C4-2B (cell line): ENCODE results near the gene ADAMTS7.

ENCODE experiments used
- H3K27ac ChIP-seq: fragments of 450-650 bp; 2 replicates; pipeline ENCODE4 v1.5.1; 2017
- ZFX ChIP-seq: fragments of 450-650 bp; IDR thresholded peaks from 2 replicates; pipeline ENCODE4 v1.6.1; 2017
- TF ChIP-seq, protein P1 (sequence below): fragments of 450-650 bp; conservative IDR thresholded peaks from 2 replicates; pipeline ENCODE4 v1.5.1; 2017; ENCODE audit warnings: mild to moderate bottlenecking

The ADAMTS7 gene, protein sequence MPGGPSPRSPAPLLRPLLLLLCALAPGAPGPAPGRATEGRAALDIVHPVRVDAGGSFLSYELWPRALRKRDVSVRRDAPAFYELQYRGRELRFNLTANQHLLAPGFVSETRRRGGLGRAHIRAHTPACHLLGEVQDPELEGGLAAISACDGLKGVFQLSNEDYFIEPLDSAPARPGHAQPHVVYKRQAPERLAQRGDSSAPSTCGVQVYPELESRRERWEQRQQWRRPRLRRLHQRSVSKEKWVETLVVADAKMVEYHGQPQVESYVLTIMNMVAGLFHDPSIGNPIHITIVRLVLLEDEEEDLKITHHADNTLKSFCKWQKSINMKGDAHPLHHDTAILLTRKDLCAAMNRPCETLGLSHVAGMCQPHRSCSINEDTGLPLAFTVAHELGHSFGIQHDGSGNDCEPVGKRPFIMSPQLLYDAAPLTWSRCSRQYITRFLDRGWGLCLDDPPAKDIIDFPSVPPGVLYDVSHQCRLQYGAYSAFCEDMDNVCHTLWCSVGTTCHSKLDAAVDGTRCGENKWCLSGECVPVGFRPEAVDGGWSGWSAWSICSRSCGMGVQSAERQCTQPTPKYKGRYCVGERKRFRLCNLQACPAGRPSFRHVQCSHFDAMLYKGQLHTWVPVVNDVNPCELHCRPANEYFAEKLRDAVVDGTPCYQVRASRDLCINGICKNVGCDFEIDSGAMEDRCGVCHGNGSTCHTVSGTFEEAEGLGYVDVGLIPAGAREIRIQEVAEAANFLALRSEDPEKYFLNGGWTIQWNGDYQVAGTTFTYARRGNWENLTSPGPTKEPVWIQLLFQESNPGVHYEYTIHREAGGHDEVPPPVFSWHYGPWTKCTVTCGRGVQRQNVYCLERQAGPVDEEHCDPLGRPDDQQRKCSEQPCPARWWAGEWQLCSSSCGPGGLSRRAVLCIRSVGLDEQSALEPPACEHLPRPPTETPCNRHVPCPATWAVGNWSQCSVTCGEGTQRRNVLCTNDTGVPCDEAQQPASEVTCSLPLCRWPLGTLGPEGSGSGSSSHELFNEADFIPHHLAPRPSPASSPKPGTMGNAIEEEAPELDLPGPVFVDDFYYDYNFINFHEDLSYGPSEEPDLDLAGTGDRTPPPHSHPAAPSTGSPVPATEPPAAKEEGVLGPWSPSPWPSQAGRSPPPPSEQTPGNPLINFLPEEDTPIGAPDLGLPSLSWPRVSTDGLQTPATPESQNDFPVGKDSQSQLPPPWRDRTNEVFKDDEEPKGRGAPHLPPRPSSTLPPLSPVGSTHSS (N-terminal part only)

DNA sequence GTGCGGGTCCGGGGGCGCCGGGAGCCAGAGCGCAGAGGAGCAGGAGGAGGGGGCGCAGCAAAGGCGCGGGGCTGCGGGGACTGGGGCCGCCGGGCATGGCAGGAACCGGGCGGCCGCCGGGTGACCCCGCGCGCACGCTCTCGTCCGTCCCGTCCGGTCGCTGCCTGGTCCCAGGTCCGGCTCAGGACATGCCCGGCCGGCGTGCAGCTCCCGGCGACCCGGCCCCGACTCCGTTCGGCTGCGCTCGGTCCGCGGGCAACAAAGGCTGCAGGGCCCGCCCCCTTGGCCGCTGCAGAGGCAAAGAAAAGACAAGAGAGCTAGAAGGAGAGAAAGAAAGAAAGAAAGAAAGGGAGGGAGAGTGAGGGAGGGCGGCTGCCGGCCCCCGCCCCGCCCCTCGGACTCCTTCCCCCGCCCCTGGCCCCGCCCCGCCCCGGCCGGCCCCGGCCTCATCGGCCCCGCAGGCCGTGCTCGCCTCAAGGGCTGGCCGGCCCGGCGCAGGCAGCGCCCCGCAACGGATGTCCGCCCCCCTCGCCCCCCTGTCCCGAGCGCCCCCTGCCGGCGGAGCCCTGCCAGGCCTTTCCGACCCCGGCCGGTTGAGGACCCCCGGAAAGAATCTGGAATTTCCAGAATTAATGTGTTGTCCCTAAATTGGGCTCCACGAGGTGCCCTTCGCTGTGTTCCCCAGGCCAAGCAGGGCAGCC lies at the start of gene ADAMTS7:
ADAMTS7 (minus strand) TSS at position 341 of the 701 bp plus-strand sequence; CDS start at position 97, 244 bp downstream.
- peak within 1 kb of the TSS; percentile 44 for H3K27ac ChIP-seq
- TF ChIP-seq ZFX: 0 out of 2 replicates have a peak, but pooled peaks have one; percentile 7
- TF ChIP-seq, protein P1, sequence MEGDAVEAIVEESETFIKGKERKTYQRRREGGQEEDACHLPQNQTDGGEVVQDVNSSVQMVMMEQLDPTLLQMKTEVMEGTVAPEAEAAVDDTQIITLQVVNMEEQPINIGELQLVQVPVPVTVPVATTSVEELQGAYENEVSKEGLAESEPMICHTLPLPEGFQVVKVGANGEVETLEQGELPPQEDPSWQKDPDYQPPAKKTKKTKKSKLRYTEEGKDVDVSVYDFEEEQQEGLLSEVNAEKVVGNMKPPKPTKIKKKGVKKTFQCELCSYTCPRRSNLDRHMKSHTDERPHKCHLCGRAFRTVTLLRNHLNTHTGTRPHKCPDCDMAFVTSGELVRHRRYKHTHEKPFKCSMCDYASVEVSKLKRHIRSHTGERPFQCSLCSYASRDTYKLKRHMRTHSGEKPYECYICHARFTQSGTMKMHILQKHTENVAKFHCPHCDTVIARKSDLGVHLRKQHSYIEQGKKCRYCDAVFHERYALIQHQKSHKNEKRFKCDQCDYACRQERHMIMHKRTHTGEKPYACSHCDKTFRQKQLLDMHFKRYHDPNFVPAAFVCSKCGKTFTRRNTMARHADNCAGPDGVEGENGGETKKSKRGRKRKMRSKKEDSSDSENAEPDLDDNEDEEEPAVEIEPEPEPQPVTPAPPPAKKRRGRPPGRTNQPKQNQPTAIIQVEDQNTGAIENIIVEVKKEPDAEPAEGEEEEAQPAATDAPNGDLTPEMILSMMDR: peak; percentile 70

DNA sequence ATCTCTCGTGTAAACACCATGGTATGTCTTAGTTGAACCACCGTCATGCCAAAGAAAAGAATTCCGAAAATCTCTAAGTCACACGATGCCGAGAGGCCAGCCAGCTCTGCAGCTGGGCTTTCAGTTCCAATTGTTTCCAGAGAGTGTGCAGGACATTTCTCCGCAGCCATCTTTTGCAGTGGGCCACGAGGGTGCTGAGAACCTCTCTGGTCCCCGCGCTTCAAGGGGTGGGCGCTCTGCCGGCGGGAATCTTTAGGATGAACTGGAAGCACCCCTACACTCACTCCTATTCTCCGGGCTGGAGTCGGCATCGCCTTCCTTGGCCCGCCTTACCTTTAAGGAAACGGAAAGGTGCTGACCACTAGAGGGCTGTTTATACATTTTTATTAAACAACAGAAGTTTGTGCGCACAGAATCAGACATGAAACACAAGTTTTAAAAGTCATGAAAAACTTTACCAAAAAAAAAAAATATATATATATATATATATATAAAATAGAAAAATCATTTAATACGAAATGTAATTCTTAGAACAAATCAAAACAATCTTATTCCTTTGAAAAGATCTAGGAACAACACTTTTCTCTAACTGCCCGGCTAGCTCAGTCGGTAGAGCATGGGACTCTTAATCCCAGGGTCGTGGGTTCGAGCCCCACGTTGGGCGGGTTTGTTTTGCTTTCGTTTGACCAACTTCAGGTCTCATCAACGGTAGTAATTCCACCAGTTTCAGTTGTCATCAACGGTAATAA lies 48.9 kb upstream of the ADAMTS7 start:
- H3K27ac ChIP-seq: no peak overlapping the region
- no peak for TF ChIP-seq ZFX
- TF ChIP-seq, protein P1: peak; percentile 72

DNA sequence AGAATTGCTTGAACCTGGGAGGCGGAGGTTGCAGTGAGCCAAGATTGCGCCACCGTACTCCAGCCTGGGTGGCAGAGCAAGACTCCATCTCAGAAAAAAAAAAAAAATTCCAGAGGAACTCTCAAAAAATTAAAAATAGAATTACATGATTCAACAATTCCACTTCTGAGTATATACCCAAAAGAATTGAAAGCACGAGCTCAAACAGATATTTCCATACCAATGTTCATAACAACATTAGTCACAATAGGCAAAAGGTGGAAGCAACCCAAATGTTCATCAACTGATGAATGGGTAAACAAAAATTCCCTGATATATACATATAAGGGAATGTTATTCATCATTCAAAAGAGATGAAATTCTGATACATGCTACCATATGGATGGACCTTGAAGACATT lies 44.5 kb upstream of the ADAMTS7 start:
- no peak overlapping the region for H3K27ac ChIP-seq
- TF ChIP-seq ZFX: no peak
- TF ChIP-seq, protein P1: no peak

DNA sequence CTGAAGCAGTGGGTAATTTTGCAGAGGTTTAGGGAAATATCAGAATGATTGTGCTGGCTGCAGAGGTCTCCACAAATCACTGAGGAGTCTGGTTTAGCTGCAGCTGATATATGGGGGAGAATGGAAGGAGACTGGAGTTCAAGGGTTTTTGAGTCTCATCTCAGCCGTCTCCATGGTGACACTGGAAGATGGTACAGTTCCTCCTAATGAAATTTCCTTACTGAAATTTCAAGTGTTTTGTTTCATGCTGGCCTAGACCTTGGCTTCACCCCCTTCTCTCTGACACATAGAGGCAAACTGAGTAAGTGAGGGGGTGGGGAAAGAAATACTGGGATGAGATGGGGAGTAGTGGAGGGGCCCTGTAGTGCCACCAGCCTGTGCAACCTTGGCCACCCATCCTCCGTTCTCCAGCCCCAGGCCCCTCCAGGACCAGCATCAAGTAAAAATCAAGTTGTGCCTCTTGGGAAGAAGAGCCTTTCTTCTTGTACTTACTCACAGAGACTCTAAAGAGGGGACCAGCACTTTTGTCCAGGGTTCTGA lies 43.6 kb upstream of the ADAMTS7 start:
- TF ChIP-seq, protein P1: no peak
- TF ChIP-seq ZFX: no peak
- no peak overlapping the region for H3K27ac ChIP-seq

DNA sequence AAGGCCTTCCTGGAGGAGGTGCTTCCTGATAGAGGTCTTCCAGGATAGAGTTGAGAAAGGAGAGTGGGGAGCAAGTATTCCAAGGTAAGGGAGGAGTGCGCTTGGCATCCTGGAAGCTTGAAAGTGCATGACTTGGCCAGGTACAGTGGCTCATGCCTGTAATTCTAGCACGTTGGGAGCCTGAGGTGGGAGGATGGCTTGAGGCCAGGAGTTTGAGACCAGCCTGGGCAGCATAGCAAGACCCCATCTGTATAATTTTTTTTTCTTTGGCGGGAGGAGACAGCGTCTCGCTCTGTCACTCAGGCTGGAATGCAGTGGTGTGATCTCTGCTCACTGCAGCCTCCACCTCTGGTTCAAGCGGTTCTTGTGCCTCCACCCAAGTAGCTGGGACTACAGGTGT lies 42.2 kb upstream of the ADAMTS7 start:
- H3K27ac ChIP-seq: no peak overlapping the region
- no peak for TF ChIP-seq ZFX
- TF ChIP-seq, protein P1: no peak
